Thoracic aorta (tissue), 2 donors: ENCODE results near the gene RASGRF1. TPM values are rescaled to one million over a fixed set of nuclear protein-coding genes. Genes with fewer than 3 reads are reported as not detected.

Experiments used
- ATAC-seq: fragments of 150-250 bp; one replicate; pipeline ENCODE4 v1.8.0; 2017; ENCODE audit warnings: low read depth; ENCODE audit not compliant: insufficient number of reproducible peaks, low FRiP score
- DNase-seq: peaks from one replicate; pipeline ENCODE4 v3.0.0-alpha.2; 2020; ENCODE audit warnings: low spot score
- H3K27ac ChIP-seq, 2 donors: fragments of 200-600 bp; sonication (generic); 1 replicate in 1 of 2; 2 replicates in 1 of 2; pipeline ENCODE4 v1.5.1; 2016; ENCODE audit warnings: mild to moderate bottlenecking in 2 of 2, moderate library complexity in 2 of 2
- H3K27me3 ChIP-seq: fragments of 200-600 bp; sonication (generic); replicated peaks from 2 replicates; pipeline ENCODE4 v1.6.0; 2016; ENCODE audit warnings: mild to moderate bottlenecking; ENCODE audit not compliant: insufficient read depth
- H3K36me3 ChIP-seq: fragments of 200-600 bp; sonication (generic); one replicate; pipeline ENCODE4 v1.5.1; 2016
- H3K4me1 ChIP-seq, 2 donors: fragments of 200-600 bp; sonication (generic); 1 replicate in 1 of 2; 2 replicates in 1 of 2; pipeline versions ENCODE4 v1.5.1 to v1.6.0; 2016; ENCODE audit warnings: low read depth in 2 of 2, mild to moderate bottlenecking in 1 of 2; ENCODE audit not compliant: control insufficient read depth in 1 of 2
- H3K4me3 ChIP-seq: fragments of 200-600 bp; sonication (generic); 2 replicates; pipeline ENCODE4 v1.5.1; 2016; ENCODE audit warnings: mild to moderate bottlenecking
- H3K9me3 ChIP-seq: fragments of 200-600 bp; sonication (generic); 2 replicates; pipeline ENCODE4 v1.5.1; 2016
- total RNA-seq, 2 donors: library from RNA; depleted of rRNA; stranded (reverse); fragments of >200 nt; gene quantifications; one replicate each; pipeline versions ENCODE4 v1.1.0 to v1.2.3, GENCODE V29; 2016
- TF ChIP-seq, protein P1 (sequence below): fragments of 200-600 bp; sonication (generic); IDR thresholded peaks from one replicate; pipeline ENCODE4 v1.5.1; 2019; ENCODE audit warnings: antibody characterized with exemption

The RASGRF1 gene
- total RNA-seq, 2 donors from 2014 or later = not detected

DNA sequence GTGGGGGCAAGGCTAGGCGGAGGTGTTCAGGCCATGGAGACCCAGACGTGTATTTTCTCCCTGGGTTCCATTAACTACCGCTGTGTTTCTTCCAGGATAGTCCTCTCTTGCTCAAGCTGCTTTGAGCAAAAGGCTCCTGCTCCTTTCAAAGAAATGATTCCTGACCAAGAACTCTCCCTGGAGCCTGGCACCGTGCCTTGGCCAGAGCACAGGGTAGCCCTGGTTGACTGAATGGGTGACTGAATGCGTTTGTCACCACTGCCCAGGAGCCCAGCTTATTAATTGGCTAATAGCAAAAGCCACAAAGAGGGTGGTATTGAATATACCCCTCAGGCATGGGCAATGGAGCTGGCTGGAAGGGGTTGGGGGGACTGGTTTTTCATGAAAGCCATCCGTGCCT is 13.9 kb downstream of the RASGRF1 start:
- Histone ChIP-seq H3K27me3 (no peaks in the 10 kb centered on the region), H3K36me3 (no peaks in the 10 kb centered on the region), H3K4me3 (no peak overlapping the region), H3K9me3 (no peaks in the 10 kb centered on the region), H3K4me1 (no peaks in the 10 kb centered on the region), H3K27ac (no peak overlapping the region)
- DNase-seq = no peak
- no peak for ATAC-seq
- TF ChIP-seq, protein P1, sequence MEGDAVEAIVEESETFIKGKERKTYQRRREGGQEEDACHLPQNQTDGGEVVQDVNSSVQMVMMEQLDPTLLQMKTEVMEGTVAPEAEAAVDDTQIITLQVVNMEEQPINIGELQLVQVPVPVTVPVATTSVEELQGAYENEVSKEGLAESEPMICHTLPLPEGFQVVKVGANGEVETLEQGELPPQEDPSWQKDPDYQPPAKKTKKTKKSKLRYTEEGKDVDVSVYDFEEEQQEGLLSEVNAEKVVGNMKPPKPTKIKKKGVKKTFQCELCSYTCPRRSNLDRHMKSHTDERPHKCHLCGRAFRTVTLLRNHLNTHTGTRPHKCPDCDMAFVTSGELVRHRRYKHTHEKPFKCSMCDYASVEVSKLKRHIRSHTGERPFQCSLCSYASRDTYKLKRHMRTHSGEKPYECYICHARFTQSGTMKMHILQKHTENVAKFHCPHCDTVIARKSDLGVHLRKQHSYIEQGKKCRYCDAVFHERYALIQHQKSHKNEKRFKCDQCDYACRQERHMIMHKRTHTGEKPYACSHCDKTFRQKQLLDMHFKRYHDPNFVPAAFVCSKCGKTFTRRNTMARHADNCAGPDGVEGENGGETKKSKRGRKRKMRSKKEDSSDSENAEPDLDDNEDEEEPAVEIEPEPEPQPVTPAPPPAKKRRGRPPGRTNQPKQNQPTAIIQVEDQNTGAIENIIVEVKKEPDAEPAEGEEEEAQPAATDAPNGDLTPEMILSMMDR = no peak

DNA sequence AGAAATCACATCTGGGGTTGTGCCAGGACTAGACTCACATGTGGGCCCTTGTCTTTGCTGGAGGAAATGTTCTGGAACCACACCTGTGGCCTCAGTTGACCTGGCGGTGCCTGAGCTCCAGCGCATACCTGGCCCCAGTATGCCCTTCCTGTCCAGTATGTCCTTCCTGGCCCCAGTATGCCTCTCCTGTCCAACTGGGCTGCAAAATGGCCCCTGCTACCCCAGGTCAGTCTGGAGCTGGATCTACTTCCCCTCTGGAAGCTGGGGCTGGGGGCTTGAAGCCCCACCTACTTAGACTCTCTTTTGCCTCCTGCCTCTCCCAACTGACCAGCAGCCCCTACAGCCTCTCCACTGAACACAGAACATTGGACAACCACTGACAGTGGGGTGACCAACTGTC is 15.3 kb downstream of the RASGRF1 start:
- Histone ChIP-seq H3K36me3 (no peaks in the 10 kb centered on the region), H3K4me3 (no peak overlapping the region), H3K9me3 (no peaks in the 10 kb centered on the region), H3K27ac (no peak overlapping the region), H3K4me1 (no peaks in the 10 kb centered on the region), H3K27me3 (no peaks in the 10 kb centered on the region)
- TF ChIP-seq, protein P1 = no peak
- DNase-seq (no peak), ATAC-seq (no peak)

DNA sequence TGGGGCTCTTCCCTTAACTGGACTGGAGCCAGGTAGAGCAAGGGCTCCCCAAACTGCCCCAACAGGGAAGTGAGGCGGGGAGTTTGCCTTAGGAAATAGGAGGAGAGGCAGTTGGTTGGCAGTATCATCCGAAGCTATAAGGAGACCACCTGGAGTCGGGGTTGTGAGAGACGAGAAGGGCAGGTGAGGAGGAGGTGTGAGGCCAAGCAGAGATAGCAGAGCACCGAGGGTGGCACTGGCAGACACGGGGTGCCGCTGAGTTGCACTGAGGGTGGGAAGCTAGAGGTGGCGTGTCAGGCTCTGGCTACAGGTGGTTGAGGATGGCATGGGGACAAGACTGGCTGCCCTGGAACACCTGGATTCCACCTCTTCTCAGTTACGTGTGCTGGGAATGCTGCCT is 17.2 kb downstream of the RASGRF1 start:
- no peak overlapping the region for H3K4me3 ChIP-seq
- H3K27ac ChIP-seq = no peak overlapping the region
- no peaks in the 10 kb centered on the region for H3K36me3 ChIP-seq
- TF ChIP-seq, protein P1 = no peak
- no peaks in the 10 kb centered on the region for H3K9me3 ChIP-seq
- H3K27me3 ChIP-seq = no peaks in the 10 kb centered on the region
- DNase-seq (no peak), ATAC-seq (no peak)
- H3K4me1 ChIP-seq = no peaks in the 10 kb centered on the region

DNA sequence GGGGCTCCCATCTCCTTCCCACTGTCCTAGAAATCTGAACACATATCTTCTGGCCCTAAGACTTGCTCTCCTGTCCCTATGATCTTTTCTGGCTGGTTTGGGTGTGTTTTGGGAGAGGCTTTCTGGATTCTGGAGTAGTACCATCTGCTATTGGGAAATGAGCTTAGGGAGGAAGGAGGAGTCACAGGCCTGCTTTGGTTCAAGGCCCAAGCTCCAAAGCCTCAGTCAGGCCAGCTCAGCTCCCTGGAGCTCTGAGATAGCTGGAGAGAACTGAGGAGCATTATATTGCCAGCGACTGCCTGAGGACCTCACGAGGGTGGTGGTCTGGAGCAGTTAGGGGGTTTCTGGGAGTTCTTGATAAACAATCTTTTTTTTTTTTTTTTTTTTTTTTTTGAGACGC is 18.7 kb downstream of the RASGRF1 start:
- H3K27ac ChIP-seq = no peak overlapping the region
- H3K9me3 ChIP-seq = no peaks in the 10 kb centered on the region
- ATAC-seq (no peak), DNase-seq (no peak)
- TF ChIP-seq, protein P1 = no peak
- no peaks in the 10 kb centered on the region for H3K36me3 ChIP-seq
- no peaks in the 10 kb centered on the region for H3K27me3 ChIP-seq
- H3K4me3 ChIP-seq = no peak overlapping the region
- H3K4me1 ChIP-seq = no peaks in the 10 kb centered on the region

DNA sequence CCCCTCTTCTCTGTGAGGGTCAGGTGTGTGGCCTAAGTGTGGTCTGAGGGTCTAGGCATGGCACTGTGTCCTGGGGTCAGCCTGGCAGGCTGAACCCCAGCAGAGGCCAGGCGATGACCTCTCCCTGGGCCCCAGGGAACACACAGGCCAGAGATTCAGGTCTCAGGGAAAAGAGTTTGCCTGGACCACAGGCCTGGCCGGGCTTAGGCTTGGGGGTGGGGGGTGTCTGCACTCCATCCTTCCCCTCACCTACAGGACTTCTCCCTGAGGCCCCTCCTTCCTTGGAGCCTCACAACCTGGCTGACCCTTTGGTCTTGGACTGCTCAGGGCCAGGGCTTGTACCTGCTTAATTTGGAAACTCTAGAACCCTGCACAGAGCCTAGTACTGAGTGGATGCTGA is 21.8 kb downstream of the RASGRF1 start:
- no peak for ATAC-seq
- Histone ChIP-seq H3K4me1 (no peaks in the 10 kb centered on the region), H3K9me3 (no peaks in the 10 kb centered on the region), H3K36me3 (no peaks in the 10 kb centered on the region), H3K27me3 (no peaks in the 10 kb centered on the region), H3K4me3 (no peak overlapping the region), H3K27ac (no peak overlapping the region)
- TF ChIP-seq, protein P1 = no peak
- no peak for DNase-seq
